ENCODE results near the gene TPGS2.
A peak's percentile ranks its signal among the peaks of the same experiment; 100 is the strongest.
"Not testable (repeated sequence)": the region's sequence is repeated elsewhere in the genome, so short reads cannot be mapped to it uniquely, and the experiment has no call there.

Gene TPGS2

GRCh38 chr18:36775396-36775795, 53.4 kb downstream of the TPGS2 start:
- DNase-seq (ENCODE audit: low spot score) = no peak

DNA sequence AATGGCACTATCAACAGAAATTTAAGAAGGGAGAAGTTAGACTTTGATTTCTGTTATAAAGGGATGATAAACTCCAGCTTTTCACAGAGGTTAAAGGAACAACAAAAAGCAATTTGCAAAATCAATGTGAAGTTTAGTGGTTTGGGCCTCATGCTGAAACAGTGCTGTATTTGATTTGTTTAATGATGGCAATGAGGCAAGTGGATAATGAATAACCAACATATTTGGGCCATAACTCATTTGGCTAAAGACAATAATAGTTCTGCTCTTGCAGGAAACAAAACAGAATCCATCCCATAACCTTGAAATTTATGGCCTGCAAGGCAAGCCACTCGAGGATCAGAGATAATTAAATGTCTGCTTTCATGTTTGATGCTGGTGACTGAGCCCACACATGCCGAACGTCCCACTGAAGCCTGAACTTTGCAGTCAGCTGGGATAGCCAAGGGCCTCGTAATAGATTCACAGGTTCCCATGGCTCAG, 56.5 kb downstream of the TPGS2 start:
- DNase-seq (ENCODE audit: low spot score) = no peak

DNA sequence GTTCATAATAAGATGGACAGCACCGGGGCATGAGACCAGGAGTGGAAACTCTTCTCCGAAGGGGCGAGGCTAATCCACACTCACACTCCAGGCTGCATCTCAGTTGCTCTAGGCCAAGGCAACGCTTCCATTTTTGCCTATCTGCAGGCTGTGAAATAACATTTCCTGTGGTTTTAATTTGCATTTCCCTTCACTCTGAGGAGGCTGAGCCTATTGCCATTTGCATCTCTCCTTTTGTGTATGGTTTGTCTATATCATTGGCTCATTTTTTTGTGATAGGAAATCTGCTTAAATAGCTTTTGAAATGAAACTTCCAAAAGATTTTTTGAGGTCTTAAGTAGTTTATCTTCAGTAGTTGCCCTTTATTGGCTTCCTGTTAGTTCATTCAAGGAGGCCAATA, 57.6 kb downstream of the TPGS2 start:
- no peak for DNase-seq (ENCODE audit: low spot score)

DNA sequence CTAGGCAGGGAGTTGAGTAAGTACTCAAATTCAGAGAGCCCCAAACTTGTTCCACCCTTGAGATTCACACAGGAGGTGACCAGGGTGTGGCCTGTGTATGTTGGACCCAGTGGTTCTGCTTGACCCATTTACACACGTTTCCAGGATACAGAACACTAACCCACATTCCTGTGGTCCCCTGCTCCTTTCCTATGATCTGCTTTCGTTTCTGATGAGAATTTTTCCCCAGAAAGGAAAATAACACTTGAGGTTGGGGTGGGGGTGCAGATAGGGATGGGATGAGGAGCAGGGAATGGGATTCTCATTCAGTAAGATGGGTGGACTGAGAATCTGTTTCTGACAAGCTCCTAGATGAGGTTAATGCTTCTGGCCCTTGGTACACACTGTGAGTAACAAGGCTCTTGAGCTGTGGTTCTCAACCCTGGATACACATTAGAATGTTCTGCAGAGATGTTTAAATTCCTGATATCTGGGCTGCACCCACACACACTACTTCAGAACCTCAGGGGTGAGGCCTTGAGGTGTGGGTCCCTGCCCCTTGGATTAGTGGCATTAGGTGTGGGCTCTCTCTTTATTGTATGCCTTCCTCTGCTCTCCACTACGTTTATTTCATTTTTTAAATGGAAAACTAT, 58.4 kb downstream of the TPGS2 start:
- no peak for DNase-seq (ENCODE audit: low spot score)

DNA sequence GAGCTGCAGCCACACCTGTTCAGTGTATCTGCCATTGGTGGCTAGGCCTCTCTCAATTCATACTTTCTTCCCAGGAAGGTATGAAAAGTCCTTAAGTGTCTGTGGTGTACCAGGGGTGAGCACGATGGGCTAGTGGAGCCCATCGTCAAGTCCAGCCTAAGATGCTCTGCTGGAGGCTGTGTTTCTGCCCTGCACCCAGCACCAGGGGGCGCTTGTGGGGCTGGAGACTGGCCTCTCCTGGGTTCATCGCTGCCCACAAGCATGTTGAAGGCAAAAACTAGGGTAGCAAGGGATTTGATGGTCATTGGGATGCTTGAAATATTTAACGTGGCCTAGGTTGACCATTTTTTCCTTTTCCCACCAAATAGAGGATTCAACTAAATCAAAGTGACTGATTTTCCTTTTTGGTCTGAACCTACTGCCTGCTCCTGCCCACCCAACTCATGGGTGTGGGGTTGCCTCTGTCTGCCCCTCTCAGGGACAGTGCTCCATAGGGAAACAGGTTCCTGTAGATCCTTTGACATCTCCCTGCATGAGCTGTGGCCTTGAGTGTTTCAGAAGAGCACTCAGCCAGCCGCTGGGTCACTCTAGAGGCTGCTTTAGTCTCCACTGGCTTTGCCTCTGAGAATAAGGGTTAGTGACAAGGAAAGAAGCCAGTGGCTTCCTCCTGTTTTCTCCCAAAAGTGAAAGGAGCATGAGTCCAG, 59.0 kb downstream of the TPGS2 start:
- DNase-seq (ENCODE audit: low spot score) = no peak

GRCh38 chr18:36769172-36769571, 59.6 kb downstream of the TPGS2 start:
- DNase-seq (ENCODE audit: low spot score) = no peak

DNA sequence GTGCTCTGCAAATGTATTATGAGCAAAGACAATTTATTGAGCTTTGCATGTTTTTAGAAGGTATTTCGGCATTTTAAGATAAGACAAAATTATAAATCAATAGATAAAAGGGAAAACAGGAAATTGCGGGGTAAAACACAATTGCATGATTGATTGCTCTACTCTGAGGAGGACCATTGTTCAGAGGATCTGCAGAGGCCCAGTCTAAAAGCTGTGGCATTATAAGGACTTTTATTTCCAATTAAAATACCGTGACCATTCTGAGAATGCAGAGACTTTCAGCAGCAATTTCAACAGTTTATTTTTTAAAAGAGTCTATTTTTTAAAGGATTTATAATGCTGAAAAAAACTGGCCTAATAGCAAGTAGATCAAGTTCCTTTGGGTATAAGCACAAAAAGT, 62.0 kb downstream of the TPGS2 start:
- DNase-seq (ENCODE audit: low spot score) = no peak

DNA sequence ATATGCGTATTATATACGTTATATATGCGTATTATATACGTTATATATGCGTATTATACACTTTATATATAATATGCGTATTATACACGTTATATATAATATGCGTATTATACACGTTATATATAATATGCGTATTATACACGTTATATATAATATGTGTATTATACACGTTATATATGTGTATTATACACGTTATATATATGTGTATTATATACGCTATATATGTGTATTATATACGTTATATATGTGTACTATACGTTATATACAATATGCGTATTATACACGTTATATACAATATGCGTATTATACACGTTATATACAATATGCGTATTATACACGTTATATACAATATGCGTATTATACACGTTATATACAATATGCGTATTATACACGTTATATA, 65.8 kb downstream of the TPGS2 start:
- not testable (repeated sequence) for DNase-seq (ENCODE audit: low spot score)

GRCh38 chr18:36762074-36762473, 66.7 kb downstream of the TPGS2 start:
- DNase-seq (ENCODE audit: low spot score) = no peak

DNA sequence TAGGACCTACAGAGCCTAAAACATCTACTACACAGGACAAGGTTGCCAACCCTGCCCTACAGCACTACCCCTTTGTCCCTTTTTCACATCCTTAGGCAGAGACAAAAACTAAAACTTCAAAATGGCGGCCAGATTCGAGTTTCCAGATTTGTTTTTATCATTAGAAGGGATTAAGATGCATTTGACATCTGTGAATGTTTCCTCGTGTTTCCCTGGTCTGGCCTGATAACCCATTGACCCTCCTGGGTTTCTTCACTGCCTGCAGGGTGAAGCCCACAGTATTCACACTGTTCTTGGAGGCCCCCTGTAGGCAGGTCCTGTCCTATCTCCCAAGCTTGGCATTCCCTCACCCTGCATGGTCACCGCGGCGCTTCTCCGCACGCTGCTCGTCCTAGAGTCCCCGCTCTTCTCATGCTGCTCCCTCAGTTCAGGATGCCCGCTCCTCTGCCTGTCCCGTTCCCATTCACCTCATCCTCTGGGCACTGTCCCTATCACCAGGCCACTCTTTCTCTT, 67.6 kb downstream of the TPGS2 start:
- no peak for DNase-seq (ENCODE audit: low spot score)

- DNase-seq (ENCODE audit: low spot score) = no peak
These were observed 68.2 kb downstream of the TPGS2 start for GRCh38 chr18:36760598-36760997.

- no peak for DNase-seq (ENCODE audit: low spot score)
These were observed 69.5 kb downstream of the TPGS2 start for GRCh38 chr18:36759167-36759776.

GRCh38 chr18:36758623-36759022, 70.2 kb downstream of the TPGS2 start:
- no peak for DNase-seq (ENCODE audit: low spot score)

DNA sequence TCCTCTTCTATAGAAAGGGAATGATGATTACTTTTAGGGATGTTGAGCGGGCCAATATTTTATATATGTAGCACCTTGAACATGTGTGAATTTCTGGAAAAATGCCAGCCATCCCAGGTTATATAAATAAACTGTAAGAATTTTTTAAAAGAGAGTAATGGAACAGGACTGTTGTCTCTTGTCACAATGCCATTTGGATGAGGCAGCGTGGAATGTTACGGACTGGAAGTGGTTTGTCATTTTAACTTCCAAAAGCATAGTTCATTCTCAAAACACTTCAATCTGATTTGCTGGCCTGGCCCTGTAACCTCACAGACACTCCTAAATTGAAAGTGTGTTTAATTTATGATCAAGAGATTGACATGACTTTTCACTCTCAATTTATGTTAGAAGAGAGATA, 70.8 kb downstream of the TPGS2 start:
- no peak for DNase-seq (ENCODE audit: low spot score)

- DNase-seq (ENCODE audit: low spot score) = peak; percentile 20
These were observed 71.7 kb downstream of the TPGS2 start for GRCh38 chr18:36757081-36757480.

DNA sequence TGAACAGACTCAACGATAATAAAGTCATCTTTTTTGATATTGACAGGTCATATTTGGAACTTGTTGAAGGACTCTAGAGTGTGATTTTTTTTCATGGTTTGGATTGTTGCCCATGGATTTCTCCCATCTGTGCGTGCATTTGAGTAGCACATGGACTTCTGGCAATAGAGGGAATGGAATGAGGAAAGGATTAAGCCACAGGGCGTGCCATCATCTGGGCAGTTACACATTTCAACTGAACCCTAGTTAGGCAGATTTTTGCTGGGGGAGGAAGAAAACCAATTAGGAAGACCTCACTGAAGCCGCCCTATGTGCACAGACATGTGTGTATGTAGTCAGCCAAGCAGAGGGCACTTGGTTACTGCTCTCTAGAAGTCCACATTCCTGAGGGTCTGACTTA, 72.6 kb downstream of the TPGS2 start:
- DNase-seq (ENCODE audit: low spot score) = peak; percentile 2

DNA sequence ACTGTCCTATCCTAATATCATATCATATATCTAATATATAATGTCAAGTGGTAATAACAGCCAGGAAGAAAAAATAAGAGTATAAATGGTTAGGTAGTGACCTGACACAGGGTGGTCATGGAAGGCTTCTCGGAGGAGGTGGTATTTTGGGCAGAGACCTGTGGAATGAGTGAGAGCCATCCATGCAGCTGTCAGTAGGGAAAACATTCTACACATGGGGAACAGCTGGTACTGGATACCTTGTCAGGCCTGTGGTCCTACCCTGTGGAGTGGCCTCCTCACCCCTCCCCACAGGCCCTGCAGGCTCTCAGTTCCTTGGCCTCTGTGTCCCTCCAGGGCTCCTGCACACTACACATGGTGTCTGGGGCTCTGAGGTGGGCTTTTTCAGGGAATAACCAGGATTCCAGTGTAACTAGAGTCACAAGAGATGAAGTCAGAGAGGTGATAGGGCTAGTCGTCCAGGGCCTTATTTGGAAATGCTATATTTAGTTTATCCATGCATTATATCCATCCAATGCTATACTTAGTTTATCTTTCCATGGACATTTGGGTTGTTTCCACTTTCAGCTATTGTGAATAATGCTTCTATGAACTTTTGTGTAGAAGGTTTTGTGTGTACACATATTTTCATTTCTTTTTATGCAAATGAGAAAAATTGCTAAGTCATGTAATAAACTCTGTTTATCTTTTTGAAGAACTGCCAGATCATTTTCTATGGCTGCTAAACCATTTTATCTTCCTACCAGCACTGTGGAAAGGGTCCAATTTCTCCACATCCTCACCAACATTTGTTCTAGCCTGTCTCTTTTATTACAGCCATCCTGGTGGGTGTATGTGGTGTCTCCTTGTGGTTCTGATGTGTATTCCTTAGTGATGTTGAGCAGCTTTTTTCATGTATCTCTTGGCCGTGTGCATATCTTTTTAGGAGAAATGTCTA, 75.6 kb downstream of the TPGS2 start:
- no peak for DNase-seq (ENCODE audit: low spot score)

DNA sequence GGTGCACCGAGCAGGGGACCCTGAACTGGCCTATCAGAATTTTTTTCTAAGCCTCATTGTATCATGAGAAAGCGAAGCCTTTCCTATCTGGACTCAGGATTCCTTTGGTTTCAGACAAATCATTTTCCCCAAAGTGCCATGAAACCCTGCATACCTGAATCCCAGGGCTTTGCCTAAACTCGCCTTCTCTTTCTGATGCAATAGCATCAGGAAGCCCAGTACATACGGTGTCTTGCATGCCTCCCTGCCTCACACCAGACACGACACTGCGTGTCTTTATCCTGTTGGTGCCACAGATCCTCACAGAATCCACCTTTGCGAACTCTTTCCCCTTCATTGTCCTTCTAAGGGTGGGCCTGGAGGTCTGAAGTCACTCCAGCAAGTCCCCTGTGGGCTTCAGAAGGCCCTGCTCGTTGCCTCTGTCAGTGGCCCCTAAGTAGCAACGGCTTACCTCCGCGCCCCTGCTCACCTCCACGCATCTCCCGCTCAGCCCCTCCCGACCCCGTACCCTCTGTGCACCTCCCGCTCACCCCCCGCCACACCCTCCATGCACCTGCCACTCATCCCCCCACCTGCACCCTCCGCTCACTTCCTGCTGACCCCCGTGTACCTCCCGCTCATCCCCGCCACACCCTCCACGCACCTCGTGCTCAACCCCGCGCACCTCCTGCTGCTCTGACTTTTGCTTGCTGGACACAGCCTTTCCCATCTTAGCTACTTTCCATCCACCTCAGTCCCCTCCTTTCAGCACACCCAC, 83.4 kb downstream of the TPGS2 start:
- no peak for DNase-seq (ENCODE audit: low spot score)

DNA sequence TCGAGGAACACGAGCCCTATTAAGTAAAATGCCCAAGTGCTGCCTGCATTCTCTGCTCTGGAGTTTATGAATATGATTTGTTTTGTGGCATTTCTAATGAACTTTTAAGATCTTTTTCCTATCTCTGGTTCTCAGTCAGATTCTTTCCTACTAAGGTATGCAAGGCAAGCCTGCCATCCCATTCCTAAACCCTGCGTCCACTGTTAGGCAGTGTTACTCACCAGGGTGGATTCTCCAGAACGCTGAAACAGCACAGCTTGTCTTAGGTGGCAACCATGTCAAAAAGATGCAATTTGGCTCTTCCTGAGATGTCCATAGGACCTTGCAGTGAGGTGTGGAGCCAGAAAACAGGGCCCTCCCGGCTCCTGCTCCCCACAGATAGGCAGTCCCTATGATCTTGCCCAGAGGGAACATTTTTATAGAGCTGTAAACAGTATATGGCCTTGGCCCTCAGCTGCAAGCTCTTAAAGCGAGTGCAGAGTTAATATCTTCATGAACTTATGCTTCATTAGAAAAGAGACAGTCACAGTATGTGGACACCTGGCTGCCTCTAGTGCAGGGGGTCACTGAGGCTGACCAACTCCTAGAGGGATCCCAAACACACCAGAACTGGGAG, 84.4 kb downstream of the TPGS2 start:
- DNase-seq (ENCODE audit: low spot score) = no peak

All from SW480 (cell line).